Psoas muscle (tissue), 8 donors: ENCODE measurements around the gene ZBTB17. TPM values are rescaled to one million over a fixed set of nuclear protein-coding genes. Genes with fewer than 3 reads are reported as not detected.

Experiments used
- ATAC-seq, 4 donors: fragments of 200-7000 bp; cut with Tn5 transposase; one replicate each; pipeline ENCODE4 v1.9.1; 2020; ENCODE audit warnings: moderate library complexity in 3 of 4, mild to moderate bottlenecking in 2 of 4
- DNase-seq, 2 donors: peaks; one replicate each; pipeline ENCODE4 v3.0.0-alpha.2; 2020
- H3K27ac ChIP-seq: fragments of 200-600 bp; one replicate; pipeline ENCODE4 v1.8.0; 2022
- H3K27me3 ChIP-seq, 3 donors: fragments of 200-600 bp in 1 of 3; one replicate each; pipeline versions ENCODE4 v1.6.1 to v1.8.0; 2013 to 2022; ENCODE audit warnings: low read length in 2 of 3, mild to moderate bottlenecking in 2 of 3, moderate library complexity in 1 of 3; ENCODE audit not compliant: insufficient read depth in 3 of 3
- H3K36me3 ChIP-seq, 2 donors: fragments of 200-600 bp in 1 of 2; one replicate each; pipeline versions ENCODE4 v1.6.1 to v1.8.0; 2013 to 2022; ENCODE audit warnings: low read depth in 1 of 2, mild to moderate bottlenecking in 1 of 2, moderate library complexity in 1 of 2; ENCODE audit not compliant: insufficient read depth in 1 of 2
- H3K4me1 ChIP-seq: fragments of 200-600 bp; one replicate; pipeline ENCODE4 v1.8.0; 2022
- H3K4me3 ChIP-seq: fragments of 200-600 bp; one replicate; pipeline ENCODE4 v1.8.0; 2022; ENCODE audit warnings: mild to moderate bottlenecking
- H3K9me3 ChIP-seq: fragments of 200-600 bp; one replicate; pipeline ENCODE4 v1.8.0; 2022
- WGBS, 3 donors: extraction: QIAGEN DNeasy Blood & Tissue Kit; methylation state at CpG; one replicate each; pipeline versions ENCODE4 v1.1.6 to v1.1.7; 2013; 5-methylcytosine and 5-hydroxymethylcytosine counted together
- intact Hi-C, 2 donors: fragments of 100-400 bp; cut with DNase I; formaldehyde crosslinking; loops; one replicate each; pipeline versions ENCODE4 v1.11.0 to v1.14.2; 2022
- polyA plus RNA-seq, 3 donors: library from polyadenylated mRNA; stranded (reverse); fragments of 200-250 nt; gene quantifications; one replicate each; pipeline ENCODE4 v1.2.3, GENCODE V29; 2013
- total RNA-seq, 4 donors: library from RNA; stranded (reverse); fragmentation: NEBNext Ultra II Directional in 2 of 4; extraction: Animal tissue kit (Norgen Biotek cat#: 25700) in 2 of 4; gene quantifications; one replicate each; pipeline versions ENCODE4 v1.2.1 to v1.2.4, GENCODE V29; 2021 to 2023
- TF ChIP-seq, protein P1 (sequence below): fragments of 200-600 bp; IDR thresholded peaks from one replicate; pipeline ENCODE4 v1.8.0; 2022; ENCODE audit warnings: antibody characterized with exemption
- donor health status: healthy with polysubstance abuse.
- donor health status: DM: no; HTN: no; CAD: no; lungs with moderate emphysema.
- donor health status: Bipolar disorder and iron deficiency.
- donor health status: healthy.
- donor health status: DM: yes; HTN: yes; CAD: no.
- donor health status: DM: no; HTN: no; CAD: no.
- donor health status: DM: no; HTN: no; CAD: no.
- donor health status: DM: yes; HTN: yes; CAD: no.

ZBTB17 gene
- total and polyA plus RNA-seq, 7 donors = 23.5 to 44.3 (median 29.5) TPM

DNA sequence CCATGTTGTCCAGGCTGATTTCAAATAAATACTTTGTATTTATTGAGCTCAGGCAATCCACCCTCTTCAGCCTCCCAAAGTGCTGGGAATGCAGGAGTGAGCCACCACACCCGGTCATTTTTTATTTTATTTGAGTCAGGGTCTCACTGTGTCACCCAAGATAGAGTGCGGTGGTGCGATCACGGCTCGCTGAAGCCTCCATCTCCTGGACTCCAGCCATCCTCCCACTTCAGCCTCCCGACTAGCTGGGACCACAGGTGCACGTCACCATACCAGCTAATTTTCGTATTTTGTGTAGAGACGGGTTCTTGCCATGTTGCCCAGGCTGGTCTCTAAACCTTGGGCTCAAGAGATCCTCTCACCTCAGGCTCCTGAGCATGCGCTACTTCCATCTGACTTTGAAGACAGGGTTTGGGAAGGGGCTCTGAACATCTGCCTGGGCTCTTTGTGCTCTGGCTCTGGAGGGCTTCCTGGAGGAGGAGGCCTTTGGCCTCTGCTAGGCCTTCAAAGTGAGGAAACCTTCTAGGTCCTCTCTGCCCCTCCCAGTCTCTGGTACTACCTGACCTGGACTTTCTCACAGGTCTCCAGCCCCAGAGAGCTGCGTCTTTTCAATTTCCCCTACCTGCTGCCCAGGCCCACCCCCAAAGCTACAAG, 36.2 kb upstream of the ZBTB17 start:
- peak overlapping the region; percentile 84 for H3K4me3 ChIP-seq
- no peaks in the 10 kb centered on the region for H3K36me3 ChIP-seq
- ATAC-seq = no peak
- no peaks in the 10 kb centered on the region for H3K27me3 ChIP-seq
- H3K4me1 ChIP-seq = peaks cover 36% of the 10 kb centered on the region
- intact Hi-C loops = no loop called here
- 87 to 92% (median 90%) methylated on average over 11 of the region's 11 CpGs for WGBS, 3 donors
- peak overlapping the region; percentile 100 for H3K27ac ChIP-seq
- no peaks in the 10 kb centered on the region for H3K9me3 ChIP-seq
- peak in 1 of 2 donors; percentile 54 for DNase-seq
- TF ChIP-seq, protein P1, sequence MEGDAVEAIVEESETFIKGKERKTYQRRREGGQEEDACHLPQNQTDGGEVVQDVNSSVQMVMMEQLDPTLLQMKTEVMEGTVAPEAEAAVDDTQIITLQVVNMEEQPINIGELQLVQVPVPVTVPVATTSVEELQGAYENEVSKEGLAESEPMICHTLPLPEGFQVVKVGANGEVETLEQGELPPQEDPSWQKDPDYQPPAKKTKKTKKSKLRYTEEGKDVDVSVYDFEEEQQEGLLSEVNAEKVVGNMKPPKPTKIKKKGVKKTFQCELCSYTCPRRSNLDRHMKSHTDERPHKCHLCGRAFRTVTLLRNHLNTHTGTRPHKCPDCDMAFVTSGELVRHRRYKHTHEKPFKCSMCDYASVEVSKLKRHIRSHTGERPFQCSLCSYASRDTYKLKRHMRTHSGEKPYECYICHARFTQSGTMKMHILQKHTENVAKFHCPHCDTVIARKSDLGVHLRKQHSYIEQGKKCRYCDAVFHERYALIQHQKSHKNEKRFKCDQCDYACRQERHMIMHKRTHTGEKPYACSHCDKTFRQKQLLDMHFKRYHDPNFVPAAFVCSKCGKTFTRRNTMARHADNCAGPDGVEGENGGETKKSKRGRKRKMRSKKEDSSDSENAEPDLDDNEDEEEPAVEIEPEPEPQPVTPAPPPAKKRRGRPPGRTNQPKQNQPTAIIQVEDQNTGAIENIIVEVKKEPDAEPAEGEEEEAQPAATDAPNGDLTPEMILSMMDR = no peak

DNA sequence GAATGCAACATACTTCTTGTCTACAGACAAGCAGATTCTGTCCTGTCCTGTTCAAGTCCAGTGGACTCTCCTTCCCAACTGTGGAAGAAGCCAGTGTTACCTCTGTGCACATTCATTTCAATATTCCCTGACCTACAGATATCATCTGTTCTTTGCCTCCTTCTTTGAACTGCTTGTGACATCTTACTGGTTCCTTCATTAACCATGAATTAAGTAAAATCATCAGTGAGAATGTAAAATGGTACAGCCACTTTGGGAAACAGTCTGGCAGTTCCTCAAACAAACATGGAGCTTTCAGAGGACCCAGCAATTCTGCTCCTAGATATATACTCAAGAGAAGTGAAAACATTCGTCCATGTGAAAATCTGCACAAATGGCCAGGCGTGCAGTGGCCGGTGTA, 34.9 kb upstream of the ZBTB17 start:
- no peak overlapping the region for H3K27ac ChIP-seq
- ATAC-seq (no peak), DNase-seq (no peak)
- H3K27me3 ChIP-seq = no peaks in the 10 kb centered on the region
- H3K9me3 ChIP-seq = no peaks in the 10 kb centered on the region
- 92 to 98% (median 93%) methylated on average over 3 of the region's 3 CpGs for WGBS, 3 donors
- no peak overlapping the region for H3K4me3 ChIP-seq
- peaks cover 32% of the 10 kb centered on the region for H3K4me1 ChIP-seq
- H3K36me3 ChIP-seq = no peaks in the 10 kb centered on the region
- intact Hi-C loops = loop anchor here in 1 of 2 donors (1.0 kb wide), 1 partner anchor 21 kb away; no protein-coding TSS in a partner anchor
- TF ChIP-seq, protein P1 = no peak

DNA sequence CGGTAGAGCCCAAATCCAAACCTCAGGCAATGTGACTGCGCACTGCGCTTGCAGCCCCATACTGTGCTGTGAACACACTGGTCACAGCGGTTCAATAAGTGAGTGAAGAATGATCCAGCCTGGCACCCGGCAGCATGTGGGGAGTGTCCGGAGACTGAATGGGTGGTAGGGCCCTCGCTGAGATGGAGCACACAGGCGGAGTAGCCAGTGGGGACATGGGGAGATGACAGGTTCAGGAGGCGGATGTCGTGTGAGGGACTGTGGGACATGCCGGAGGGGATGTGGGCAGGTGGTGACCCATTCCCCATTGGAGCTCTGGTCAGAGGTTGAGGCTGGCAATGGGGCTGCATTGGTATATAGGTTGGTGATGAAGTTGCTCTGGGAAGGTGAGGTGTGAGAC, 33.8 kb upstream of the ZBTB17 start:
- Histone ChIP-seq H3K36me3 (no peaks in the 10 kb centered on the region), H3K9me3 (no peaks in the 10 kb centered on the region), H3K4me1 (peaks cover 23% of the 10 kb centered on the region), H3K4me3 (no peak overlapping the region), H3K27ac (peak overlapping the region; percentile 9), H3K27me3 (no peaks in the 10 kb centered on the region)
- DNase-seq (peak in 1 of 2 donors; percentile 68), ATAC-seq (peak in 3 of 4 donors; percentile 0 to 2 (median 1))
- intact Hi-C loops = loop anchor here (1.0 to 2.0 kb wide), 4 partner anchors 23 to 47 kb away; no protein-coding TSS in a partner anchor
- TF ChIP-seq, protein P1 = no peak
- 91 to 92% (median 92%) methylated on average over 11 of the region's 11 CpGs for WGBS, 3 donors

DNA sequence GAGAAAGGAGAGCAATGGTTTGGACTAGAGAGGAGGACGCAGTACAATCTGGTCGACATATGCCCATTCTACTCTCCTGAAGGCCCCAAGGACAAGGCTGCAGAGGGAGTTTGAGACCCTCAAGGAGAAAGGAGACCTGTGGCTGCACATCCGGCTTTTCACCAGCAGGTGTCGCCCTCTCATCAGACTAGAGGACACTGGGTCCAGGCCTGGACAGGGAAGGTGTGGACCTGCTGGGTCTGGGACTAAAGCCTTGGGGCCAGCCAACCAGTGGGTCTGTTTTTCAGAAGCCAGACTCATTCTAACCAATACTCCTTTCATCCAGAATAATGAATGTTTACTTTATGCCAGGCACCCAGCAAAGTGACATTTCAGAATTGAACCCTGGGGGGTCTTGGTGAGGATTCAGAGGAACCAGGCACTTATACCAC, 33.1 kb upstream of the ZBTB17 start:
- WGBS, 3 donors = 0 to 5% (median 2%) methylated on average over 4 of the region's 4 CpGs
- peak overlapping the region; percentile 9 for H3K27ac ChIP-seq
- H3K4me3 ChIP-seq = no peak overlapping the region
- TF ChIP-seq, protein P1 = peak; percentile 98
- peak; percentile 17 to 39 (median 32) for ATAC-seq
- H3K9me3 ChIP-seq = no peaks in the 10 kb centered on the region
- peak; percentile 82 to 91 for DNase-seq
- H3K27me3 ChIP-seq = no peaks in the 10 kb centered on the region
- no peaks in the 10 kb centered on the region for H3K36me3 ChIP-seq
- intact Hi-C loops = loop anchor here (1.0 to 2.0 kb wide), 3 partner anchors 24 to 48 kb away; no protein-coding TSS in a partner anchor
- H3K4me1 ChIP-seq = peaks cover 16% of the 10 kb centered on the region
